ENCODE measurements around the gene BNIP5.
A peak's percentile ranks its signal among the peaks of the same experiment; 100 is the strongest.

BNIP5 gene

DNA sequence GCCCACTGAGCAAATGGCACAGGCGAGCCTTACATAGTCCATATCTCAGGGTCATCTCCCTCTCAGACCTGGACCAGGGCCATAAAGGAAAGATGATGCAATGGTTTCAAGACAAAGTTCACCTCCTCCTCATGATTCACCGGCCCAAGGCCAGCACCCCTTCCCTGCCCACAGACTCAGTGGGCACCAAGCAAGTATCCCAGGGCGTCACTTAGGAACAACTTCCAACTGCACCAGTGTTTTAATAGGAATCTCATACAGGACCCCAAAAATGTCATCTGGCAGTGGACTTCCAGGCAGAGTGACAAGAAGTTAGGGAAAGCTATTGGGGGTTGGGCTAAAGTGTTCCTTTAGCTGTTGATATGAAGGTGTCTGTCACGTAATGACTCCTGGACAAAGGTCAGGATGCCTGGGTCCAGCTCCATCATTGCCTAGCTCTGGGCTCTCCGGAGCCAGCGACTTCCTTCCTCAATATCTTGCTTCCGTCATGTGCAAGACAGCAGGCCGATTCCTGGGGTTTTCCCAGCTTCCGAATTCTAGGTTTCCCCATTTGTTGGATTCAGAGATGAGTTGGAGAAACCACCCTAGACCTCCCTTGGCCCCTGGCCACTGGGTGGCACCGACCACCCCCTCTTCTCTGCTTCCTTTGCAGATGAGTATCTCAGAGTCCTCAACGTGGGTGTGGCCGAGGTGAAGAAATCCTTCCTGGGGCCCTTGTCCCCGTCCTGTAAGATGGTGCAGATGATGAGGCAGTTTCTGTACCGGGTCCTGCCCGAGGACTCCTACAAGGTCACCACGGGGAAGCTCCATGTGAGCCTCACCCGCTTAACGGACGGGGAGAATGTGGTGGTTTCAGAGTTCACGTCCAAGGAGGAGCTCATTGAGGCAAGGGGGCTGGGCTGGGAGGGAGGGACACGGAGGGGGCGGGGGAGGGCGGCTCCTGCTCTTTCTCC is 45.7 kb downstream of the BNIP5 start:
- DNase-seq, result peak; percentile 50

DNA sequence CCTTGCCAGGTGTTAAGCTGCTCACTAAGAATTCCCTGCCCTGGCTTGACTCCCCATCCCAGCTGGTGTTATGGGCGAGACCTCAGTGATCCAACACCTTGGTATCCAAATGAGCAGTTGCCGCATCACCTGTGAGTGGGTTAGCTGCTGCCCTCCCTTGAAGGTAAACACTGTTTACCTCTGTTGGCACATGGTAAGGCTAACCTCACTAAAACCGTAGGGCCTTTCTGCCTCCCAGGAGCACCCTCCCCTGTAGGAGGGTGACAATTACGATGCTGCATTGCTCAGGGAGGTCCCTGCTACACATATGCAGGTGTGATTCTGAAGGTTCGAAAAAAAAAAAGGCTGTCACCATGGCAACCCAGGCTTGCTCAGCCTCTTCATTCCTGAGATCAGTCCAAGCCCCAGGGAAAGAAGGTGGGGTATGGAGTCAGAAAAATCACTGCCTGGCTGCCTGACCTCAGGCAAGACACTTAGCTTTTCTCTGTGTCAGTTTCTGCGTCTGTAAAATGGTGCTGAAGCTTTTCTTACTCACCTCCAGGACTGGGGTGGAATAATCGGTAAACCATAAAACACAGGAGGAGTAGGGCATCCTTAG is 47.3 kb downstream of the BNIP5 start:
- peak; percentile 47 for DNase-seq

DNA sequence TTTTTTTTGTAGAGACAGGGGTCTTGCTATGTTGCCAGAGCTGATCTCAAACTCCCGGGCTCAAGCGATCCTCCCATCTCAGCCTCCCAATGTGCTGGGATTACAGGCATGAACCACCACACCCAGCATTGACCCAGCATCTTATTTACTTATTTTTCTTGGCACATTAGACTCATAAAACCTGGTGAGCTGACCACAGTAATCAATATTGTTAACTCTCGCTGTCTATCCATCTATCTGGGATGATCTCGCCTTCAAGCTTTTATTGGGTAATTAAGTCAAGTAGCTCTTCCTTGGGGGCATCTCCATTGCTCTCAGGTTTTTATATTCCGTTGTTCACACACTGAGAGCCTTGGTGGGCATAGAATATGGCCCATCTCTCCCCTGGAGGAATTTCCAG is 49.8 kb downstream of the BNIP5 start:
- DNase-seq, result no peak

DNA sequence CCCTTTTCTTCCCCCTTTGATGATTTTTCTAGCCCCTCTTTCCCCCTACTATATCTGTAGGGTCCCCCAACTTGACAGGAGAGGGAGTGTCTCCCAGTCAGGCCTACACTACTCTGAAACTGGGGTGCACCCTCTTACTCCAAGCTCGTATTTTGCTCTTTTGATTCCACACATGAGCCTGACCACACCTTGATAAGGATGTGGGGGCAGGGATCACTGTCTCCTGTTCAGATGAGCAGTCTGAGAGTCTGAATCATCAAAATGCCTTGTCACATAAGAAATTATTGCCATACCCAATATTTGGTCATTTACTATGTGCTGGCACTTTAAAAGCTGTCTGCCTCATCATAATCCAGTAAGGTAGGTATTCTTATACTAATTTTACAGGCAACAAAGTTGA is 50.9 kb downstream of the BNIP5 start:
- no peak for DNase-seq

DNA sequence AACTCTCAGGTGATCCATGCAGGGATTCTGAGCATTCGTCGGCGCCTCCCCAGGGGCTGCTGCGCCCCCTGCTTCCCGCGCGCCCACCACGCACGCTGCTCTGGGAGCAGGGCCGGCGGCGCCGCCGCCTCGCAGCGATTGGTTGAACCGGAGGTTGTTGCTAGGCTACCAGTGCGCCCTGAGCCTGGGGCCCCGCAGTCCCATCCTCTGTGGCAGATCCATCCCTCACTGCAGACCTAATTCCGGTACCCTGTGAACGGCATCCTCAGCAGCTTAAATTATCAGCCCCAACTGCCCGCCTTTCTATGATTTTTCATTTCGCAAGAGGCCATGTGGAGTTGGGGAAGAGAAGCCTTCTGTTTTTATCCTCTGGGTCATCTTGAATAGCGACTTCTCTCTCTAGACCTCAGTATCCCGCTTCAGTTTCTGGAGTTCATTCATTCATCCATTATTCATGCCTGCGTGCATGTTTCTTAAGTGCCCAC is 51.5 kb downstream of the BNIP5 start:
- DNase-seq, result no peak

DNA sequence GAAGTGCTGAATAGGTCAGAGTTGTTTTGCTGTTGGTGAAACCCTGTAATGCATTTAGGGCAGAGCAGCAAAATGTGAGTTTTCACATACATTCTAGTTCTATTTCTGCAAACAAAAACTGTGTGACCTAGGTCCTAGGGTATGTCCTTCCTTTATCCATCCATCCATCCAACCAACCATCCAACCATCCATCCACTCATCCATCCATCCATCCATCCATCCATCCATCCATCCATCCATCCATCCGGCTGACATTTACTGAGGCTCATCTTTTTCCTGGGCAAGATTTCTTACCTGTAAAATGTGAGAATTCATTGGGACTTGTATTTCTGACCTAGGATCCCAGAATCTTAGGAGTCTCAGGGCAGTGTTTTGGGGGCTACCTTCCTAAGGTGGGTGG is 52.3 kb downstream of the BNIP5 start:
- DNase-seq, result no peak

DNA sequence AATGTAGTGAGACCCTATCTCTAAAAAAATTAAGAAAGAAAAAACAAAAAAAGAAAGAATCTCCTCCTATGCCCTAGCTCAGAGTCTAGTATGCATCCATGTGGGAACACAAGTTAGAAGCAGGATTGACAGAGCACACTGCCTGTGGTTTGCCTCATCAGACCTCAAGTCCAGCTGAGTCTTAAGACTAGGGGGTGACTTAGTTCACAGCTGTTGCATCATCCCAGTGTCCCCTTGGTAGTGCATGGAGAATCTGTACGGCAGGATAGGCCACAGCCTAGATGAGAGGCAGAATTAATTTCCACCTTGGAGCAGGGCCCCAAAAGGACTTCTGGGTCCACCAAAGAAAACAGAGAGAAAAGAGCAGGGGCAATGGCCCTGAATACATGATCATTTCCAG is 53.1 kb downstream of the BNIP5 start:
- DNase-seq, result no peak

DNA sequence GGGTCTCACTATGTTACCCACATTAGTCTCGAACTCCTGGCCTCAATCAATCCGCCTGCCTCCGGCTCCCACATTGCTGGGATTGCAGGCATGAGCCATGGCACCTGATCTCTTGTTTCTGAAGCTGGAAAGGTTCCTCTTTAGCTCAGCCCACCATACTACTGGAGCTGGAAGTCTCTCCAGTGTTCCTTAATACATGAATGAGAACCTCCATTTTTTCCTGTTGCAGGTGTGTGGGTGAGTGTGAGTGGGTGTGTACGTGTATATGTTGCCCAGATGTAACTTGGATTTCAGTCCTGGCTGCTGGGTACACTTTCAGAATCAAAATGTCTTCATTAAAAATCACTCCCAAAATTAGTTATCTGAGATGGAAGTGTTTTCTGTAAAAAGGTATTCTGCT is 55.7 kb downstream of the BNIP5 start:
- no peak for DNase-seq

DNA sequence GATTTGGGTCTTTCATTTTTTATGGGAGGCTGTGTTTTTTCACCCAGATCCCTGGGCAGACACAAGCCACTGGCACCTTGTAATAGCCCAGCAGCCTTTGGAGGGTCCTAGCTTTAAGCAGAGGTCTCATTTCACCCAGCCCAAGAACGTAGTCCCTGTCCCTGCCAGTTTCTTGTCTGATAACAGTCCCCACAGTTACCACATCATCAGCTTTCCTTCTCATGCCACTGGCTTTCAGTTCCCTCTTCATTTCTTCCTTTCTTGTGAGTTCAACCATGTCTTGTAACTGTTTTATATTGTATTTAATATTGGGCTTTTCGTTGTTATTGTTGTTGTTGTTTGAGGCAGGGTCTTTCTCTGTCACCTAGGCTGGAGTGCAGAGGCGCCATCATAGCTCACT is 56.2 kb downstream of the BNIP5 start:
- DNase-seq, result no peak

DNA sequence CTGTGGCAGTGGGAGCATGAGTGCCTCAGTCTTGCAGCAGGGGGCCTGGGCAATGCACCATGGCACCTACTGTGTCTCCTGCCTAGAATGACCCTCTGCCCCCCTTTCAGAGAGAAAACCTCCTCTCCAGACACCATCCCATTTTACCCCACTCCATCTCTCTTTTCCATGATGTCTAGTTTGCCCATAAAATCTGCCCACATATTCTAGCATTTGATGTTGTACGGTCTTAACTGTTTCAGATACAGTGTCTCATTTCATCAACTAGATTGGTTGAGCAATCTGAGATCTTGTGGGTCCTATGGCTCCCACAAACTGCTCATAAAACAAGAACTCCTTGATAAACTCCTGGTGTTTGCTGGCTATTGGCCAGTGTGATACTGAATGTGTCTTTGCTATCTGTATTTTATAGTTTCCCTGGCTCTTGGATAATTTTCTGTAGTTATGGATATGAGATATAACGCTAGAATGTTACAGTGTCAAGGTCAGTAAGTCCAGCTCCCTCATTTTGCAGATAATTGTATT is 58.7 kb downstream of the BNIP5 start:
- no peak for DNase-seq

DNA sequence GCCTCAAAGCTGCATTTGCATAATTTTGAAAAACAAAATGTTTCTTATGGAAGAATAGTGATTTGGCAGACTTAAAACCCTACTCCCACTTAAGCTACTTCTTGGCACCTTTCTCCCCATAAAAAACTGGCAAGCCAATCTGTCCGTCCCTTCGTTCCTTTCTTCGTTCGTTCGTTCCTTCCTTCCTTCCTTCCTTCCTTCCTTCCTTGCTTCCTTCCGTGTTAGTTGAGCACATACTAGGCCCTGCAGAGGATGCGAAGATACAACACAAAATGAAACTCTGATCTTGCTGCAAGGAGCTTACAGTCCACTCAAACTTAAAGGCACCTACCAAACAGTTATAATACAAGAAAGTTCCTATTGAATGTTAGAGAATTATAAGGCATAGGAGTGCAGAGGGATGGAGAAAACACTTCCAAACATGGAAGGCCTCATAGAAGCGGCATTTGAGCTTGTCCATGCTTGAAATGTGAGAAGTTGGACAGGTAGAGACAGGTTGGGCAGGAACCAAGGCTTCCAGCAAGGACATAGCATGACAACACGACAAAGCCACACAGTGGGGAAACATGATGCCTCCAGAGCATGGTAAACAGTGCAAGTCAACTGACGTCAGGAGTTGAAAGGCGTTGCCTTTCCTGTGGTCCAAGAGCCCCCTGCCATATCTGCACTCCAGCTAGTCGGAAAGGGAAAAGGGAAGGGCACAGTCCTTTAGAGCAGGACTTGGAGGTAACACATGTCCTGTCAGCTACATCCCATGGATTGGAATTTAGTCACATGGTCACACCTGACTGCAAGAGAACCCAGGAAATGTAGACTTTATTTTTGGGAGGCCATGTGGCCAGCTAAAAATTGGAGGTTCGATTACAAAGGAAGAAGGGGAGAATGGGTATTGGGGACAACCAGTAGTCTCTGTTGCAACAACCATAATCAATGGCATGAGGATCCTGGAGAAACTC is 59.8 kb downstream of the BNIP5 start:
- no peak for DNase-seq

DNA sequence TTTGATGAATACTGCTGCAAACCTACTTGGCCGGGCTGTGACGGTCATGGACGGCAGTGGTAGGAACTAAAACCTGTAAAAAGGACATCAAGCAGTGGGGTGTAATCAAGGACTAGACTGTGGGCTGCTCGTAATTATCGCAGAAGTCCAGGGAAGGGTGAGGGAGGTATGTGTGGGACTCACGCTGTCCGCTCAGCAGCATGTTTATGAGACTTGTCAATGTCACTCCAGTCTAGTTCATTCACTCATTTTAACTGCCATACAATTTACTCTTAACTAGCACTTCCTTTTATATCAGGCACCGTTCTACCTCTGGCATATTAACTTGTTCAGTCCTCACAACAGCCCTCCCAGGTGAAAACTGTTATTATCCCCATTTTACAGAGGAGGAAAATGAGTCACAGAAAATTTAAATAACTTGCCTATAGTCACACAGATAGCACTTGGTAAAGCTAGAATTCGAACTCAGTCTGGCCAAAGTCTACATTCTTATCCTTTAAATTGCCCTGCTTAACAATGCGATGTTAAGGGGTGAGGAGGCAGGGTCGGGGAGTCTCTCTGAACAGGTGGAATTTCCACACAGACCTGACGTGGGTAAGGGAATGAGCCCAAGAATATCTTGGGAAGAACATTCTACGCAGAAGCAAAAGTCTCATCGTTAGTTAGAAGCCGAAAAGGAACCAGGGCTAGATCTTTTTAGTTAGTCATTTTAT is 62.7 kb downstream of the BNIP5 start:
- DNase-seq, result no peak

DNA sequence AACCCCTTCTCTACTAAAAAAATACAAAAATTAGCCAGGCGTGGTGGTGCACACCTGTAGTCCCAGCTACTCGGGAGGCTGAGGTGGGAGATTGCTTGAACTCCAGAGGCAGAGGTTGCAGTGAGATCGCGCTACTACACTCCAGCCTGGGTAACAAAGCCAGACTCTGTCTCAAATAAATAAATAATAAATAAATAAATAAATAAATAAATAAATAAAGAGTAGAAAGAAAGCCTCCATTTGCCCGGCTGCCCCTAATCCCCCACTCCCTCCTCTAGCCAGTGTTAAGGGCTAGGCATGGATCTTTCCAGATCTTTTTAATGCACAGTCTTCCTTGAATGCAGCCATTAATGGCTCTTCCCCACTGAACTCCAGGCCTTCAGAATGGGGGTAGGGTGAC is 63.6 kb downstream of the BNIP5 start:
- DNase-seq, result no peak

DNA sequence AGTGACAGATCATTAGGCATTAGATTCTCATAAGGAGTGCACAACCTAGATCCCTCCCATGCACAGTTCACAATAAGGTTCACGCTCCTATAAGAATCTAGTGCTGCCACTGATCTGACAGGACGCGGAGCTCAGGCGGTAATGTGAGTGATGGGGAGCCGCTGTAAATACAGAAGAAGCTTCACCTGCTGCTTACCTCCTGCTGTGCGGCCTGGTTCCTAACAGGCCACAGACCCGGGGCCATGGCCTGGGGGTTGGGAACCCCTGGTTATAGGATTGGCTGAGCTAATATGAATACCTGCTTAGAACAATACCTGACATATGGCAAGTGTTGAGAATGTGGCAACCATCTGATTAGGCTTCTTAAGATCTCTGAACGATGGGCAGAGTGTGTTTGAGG is 64.5 kb downstream of the BNIP5 start:
- DNase-seq, result no peak

DNA sequence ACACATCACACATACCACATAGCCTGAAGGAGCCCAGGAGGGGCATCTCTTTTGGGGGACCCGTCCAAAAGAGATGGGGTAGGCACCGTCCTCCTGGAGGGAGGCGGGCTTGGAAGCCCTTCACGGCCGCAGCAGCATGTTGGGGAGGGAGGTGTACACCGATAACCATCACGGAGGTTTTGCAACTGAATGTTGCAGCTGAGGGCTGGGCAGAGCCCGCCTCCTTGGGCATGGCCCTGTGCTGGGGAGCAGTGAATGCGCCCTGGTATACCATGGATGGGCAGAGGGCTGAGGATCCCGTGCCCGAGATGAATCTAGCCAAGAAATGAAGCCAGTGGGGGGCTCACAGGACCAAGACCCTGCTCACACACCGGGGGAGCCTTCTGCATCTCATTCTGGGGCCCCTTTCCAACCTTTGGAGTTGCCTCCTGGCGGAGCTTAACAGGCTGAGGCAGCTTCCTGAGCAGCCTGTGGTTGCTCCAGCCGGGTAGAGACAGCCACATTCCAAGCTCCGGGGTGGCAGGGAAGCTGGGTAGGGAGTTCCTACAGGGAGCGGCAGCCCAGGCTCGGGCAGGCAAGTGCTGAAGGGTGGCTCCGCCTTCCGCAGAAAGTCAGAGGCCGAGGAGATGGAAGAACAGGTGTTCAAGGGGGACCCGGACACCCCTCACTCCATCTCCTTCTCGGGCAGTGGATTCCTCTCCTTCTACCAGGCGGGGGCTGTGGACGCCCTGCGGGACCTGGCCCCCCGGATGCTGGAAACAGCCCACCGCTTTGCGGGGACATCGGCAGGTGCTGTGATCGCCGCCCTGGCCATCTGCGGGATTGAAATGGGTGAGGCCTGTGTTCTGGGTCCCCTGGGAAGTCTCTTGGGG is 66.6 kb downstream of the BNIP5 start, which contains the start of gene PNPLA1:
PNPLA1 (plus strand) TSS at position 227 of the 872 bp plus-strand sequence; CDS start at position 627, 400 bp downstream.
- DNase-seq, result peak; percentile 92

DNA sequence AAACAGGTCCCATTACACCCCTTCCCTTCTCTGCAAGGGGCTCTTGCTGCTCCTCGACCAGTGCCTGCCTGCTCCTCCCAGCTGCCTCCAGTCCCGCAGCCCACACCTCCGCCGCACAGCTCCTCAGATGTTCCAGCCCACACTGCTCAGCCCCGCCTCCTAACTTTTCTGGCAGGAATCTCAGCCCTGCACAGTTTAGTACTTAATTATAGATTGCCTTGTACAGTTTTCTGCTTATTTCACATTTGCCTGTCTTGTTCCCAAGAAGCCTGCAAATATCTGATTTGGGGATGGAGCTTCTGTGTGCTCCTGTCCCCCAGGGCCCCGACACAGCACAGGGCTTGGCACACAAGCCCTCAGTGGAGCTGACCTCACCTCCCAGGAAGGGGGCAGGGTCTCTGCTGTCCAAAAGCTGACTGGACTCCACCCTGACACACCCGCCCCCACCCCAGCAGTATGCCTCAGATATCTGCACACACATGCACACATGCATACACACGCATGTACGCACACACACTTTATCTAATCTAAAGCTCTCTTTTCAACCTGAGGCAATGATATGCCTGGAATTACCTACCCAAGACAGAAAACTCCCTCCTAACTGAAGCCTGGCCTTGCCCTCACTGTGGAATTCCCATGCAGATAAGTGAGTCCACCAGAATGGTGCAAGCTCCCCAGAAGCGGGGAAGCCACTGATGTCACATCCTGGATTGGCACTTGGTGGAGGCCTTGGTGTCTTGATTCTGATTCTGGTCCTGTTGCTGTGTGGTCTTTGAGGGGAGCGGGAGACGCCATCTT is 68.0 kb downstream of the BNIP5 start:
- peak; percentile 90 for DNase-seq

DNA sequence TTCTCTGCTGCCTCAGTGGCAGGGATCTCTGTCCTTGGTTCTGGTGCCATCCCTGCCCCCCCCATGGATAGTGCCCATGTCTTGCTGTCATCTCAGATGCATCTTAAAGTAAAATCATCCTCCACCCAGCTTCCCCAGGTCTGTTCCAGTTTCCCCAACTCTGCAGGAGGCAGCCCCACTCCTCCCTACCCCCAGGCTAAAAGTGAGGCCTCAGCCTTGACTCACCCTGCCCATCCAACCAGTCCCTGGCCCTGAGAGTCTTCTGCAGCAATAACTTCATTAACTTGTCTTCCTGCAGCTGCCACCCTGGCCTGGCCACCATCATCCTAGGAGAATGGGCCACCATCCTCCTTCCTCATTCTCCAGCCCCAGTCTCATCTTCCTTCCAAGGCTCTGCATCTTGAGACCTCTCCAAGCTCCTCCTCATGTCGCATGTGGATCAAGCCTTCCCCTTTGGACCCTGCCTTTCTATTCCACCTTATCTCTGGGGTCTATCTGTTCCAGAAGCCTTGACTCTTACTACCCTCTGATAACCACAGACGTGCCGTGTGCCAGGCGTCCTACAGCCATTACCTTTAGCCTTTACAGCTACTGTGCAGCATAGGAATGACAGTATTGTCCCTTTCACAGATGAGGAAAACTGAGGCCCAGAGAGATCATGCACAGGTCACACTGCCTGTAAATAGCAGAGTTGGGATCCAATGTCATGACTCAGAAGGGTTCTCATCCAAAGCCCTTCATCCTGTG is 68.8 kb downstream of the BNIP5 start:
- DNase-seq, result peak; percentile 39

DNA sequence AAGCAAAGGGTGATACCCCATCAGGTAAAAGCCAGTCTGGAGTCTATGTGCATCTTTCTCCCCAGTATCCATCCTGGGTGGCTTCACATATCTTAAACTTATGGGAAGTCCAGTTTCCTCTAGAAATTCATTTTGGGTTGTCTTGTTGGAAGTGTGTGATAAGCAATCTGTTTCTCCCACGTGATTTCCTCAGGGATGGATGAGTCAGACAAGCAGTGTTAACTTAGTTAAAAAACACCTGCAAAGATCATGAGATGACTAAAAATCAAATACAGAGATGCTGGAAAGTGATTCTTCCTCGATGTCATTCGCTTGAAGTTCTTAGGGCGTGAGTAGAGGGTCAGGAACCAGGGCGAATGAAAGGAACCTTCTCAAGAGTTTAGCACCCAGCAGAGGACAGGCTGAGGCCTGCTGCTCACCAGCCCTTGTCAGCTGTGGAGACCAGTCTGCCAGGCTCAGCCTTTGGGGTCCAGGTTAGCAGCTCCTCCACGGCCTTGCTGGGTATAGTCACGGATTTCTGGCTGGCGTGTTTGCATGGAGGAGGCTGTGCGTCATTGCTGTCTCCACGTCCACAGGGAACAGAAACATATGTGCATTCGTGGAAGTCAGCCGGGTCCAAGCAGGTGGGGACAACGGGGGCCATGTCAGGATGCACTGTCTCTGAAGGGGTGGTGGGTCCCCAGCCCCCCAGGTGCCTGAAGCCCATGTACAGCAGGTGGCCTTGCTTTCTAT is 69.6 kb downstream of the BNIP5 start:
- DNase-seq, result peak; percentile 60

All from NCI-H226 (cell line).